DND-41 (cell line): ENCODE results near the gene FJX1.

Source experiments
- CTCF ChIP-seq: IDR thresholded peaks from 2 replicates; pipeline ENCODE4 v1.5.1; 2012; ENCODE audit warnings: borderline replicate concordance, low read length, moderate library complexity, mild to moderate bottlenecking; ENCODE audit not compliant: poor library complexity, severe bottlenecking; ENCODE audit errors: extremely low read depth
- EZH2 ChIP-seq: IDR thresholded peaks from 3 replicates; pipeline ENCODE4 v1.6.1; 2012; ENCODE audit warnings: borderline replicate concordance, low read depth, mild to moderate bottlenecking, moderate library complexity, low read length, inconsistent platforms; ENCODE audit not compliant: severe bottlenecking

- TF ChIP-seq CTCF (no peak), EZH2 (no peak)
Measured at GRCh38 chr11:35641171-35641897, 23.1 kb downstream of the FJX1 start.
